Osteocyte (in vitro differentiated cells): Measurements from ENCODE around the gene SLC31A1. TPM values are rescaled to one million over a fixed set of nuclear protein-coding genes. Genes with fewer than 3 reads are reported as not detected.

Source experiments
- DNase-seq: peaks from one replicate; pipeline ENCODE4 v3.0.0; 2021; ENCODE audit warnings: mixed read lengths; ENCODE audit not compliant: unreplicated experiment; ENCODE audit errors: extremely low spot score
- H3K27ac Mint-ChIP-seq: one replicate; pipeline ENCODE4 v1.8.0; 2021; ENCODE audit warnings: mild to moderate bottlenecking, mixed read lengths; ENCODE audit not compliant: unreplicated experiment
- H3K27me3 Mint-ChIP-seq: one replicate; pipeline ENCODE4 v1.8.0; 2021; ENCODE audit warnings: mixed read lengths; ENCODE audit not compliant: unreplicated experiment
- H3K36me3 Mint-ChIP-seq: one replicate; pipeline ENCODE4 v1.8.0; 2021; ENCODE audit warnings: mixed read lengths; ENCODE audit not compliant: unreplicated experiment
- H3K4me1 Mint-ChIP-seq: one replicate; pipeline ENCODE4 v1.8.0; 2021; ENCODE audit warnings: mixed read lengths; ENCODE audit not compliant: unreplicated experiment
- H3K4me3 Mint-ChIP-seq: one replicate; pipeline ENCODE4 v1.8.0; 2021; ENCODE audit warnings: mild to moderate bottlenecking, moderate library complexity, mixed read lengths; ENCODE audit not compliant: unreplicated experiment
- H3K9me3 Mint-ChIP-seq: one replicate; pipeline ENCODE4 v1.8.0; 2021; ENCODE audit warnings: mixed read lengths; ENCODE audit not compliant: unreplicated experiment
- total RNA-seq: library from RNA; stranded (reverse); gene quantifications from 2 replicates; pipeline ENCODE4 v1.2.1, GENCODE V29; 2021
- TF ChIP-seq, protein P1 (sequence below): fragments of 200-600 bp; sonication (generic); IDR thresholded peaks from 2 replicates; pipeline ENCODE4 v1.5.0; 2021; ENCODE audit warnings: antibody characterized with exemption, mild to moderate bottlenecking, moderate library complexity

Gene SLC31A1
- total RNA-seq, 1 donor from 2014 or later, result 22.4 TPM

DNA sequence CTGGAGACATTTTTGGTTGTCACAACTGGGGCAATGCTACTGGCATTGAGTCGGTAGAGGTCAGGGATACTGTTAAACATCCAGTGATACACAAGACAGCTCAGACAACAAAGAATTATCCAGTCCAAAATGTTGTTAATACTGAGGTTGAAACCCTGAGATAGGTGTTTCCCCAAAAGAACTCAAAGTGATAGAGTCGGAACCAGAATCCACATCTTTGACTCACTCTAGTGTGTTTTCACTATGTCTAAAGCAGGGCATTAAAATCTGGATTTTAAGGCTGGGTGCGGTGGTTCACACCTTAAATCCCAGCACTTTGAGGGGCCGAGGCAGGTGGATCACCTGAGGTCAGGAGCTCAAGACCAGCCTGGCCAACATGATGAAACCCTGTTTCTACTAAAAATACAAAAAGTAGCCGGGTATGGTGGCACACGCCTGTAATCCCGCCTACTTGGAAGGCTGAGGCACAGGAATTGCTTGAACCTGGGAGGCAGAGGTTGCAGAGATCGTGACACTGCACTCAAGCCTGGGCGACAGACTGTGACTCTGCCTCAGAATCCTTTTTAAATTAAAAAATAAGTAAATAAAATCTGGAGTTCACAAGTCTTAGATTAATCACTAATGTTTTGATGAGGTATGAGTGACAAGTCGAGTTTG is 17.0 kb downstream of the SLC31A1 start:
- TF ChIP-seq, protein P1, sequence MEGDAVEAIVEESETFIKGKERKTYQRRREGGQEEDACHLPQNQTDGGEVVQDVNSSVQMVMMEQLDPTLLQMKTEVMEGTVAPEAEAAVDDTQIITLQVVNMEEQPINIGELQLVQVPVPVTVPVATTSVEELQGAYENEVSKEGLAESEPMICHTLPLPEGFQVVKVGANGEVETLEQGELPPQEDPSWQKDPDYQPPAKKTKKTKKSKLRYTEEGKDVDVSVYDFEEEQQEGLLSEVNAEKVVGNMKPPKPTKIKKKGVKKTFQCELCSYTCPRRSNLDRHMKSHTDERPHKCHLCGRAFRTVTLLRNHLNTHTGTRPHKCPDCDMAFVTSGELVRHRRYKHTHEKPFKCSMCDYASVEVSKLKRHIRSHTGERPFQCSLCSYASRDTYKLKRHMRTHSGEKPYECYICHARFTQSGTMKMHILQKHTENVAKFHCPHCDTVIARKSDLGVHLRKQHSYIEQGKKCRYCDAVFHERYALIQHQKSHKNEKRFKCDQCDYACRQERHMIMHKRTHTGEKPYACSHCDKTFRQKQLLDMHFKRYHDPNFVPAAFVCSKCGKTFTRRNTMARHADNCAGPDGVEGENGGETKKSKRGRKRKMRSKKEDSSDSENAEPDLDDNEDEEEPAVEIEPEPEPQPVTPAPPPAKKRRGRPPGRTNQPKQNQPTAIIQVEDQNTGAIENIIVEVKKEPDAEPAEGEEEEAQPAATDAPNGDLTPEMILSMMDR, result no peak
- no peak overlapping the region for H3K4me3 Mint-ChIP-seq
- peaks cover 2% of the 10 kb centered on the region for H3K36me3 Mint-ChIP-seq
- H3K9me3 Mint-ChIP-seq, result no peaks in the 10 kb centered on the region
- peaks cover 7% of the 10 kb centered on the region for H3K4me1 Mint-ChIP-seq
- DNase-seq, result no peak
- no peak overlapping the region for H3K27ac Mint-ChIP-seq
- H3K27me3 Mint-ChIP-seq, result no peaks in the 10 kb centered on the region

DNA sequence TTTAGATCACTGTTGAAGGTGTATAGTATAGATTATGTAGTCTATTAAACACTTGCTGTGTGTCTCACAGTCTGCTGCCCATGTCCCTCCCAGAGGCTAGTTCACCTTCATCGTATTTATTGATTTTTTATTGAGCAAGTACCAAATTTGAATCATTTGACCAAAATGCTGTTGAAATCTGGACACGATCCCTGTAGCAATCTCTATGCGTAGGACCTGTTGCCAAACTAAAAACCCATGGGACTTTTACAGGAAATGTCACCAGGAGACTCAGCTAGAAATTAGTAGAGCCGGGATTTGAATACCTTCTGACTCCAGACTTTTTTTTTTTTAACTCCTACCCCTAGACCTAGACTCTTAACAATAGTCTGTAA is 17.5 kb downstream of the SLC31A1 start:
- no peak overlapping the region for H3K4me3 Mint-ChIP-seq
- H3K27me3 Mint-ChIP-seq, result no peaks in the 10 kb centered on the region
- DNase-seq, result no peak
- H3K27ac Mint-ChIP-seq, result no peak overlapping the region
- peaks cover 2% of the 10 kb centered on the region for H3K36me3 Mint-ChIP-seq
- no peaks in the 10 kb centered on the region for H3K9me3 Mint-ChIP-seq
- peaks cover 2% of the 10 kb centered on the region for H3K4me1 Mint-ChIP-seq
- TF ChIP-seq, protein P1, result no peak

DNA sequence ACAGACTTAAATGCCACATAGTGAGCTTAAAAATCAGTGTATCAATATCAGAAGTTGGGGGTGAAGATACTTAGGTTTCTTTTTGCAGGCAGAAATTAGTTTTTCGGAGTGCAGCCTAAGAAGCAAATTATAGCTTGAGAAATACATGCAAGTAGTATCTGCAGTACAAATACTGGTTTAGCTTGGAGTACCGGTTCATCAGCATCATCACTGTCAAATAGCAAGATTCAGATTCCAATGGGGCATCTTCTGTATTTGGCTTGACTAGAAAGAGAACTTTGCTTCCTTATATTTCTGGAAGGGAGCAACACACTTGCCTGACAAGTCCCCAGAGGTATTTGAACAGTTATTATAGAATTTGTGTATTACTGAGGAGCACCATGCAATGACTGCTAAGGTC is 19.8 kb downstream of the SLC31A1 start:
- no peak overlapping the region for H3K27ac Mint-ChIP-seq
- H3K27me3 Mint-ChIP-seq, result no peaks in the 10 kb centered on the region
- no peaks in the 10 kb centered on the region for H3K9me3 Mint-ChIP-seq
- TF ChIP-seq, protein P1, result no peak
- peaks cover 2% of the 10 kb centered on the region for H3K36me3 Mint-ChIP-seq
- no peak for DNase-seq
- no peak overlapping the region for H3K4me3 Mint-ChIP-seq
- H3K4me1 Mint-ChIP-seq, result no peaks in the 10 kb centered on the region

DNA sequence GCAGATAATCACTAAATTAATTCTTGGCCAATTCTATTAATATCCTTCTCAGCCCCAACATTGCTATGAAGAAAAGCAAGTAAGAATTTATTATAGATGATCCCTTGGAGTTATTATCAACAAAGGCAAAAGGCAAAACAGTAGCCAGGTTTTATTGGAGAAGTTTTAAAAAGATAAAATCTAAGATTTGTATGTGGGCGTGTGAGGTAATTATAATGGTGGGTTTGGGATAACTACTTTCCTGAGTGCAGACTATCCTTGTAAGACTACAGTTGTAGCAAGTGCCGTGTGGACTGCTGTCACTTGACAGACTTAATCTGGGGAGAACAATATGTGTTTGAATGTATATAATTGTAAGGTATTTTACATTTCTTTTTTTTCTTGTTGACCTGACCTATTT is 23.2 kb downstream of the SLC31A1 start:
- Mint-ChIP-seq H3K4me3 (no peak overlapping the region), H3K27me3 (no peaks in the 10 kb centered on the region), H3K27ac (no peak overlapping the region), H3K36me3 (peaks cover 8% of the 10 kb centered on the region), H3K9me3 (peaks cover 3% of the 10 kb centered on the region), H3K4me1 (no peaks in the 10 kb centered on the region)
- no peak for DNase-seq
- TF ChIP-seq, protein P1, result no peak

DNA sequence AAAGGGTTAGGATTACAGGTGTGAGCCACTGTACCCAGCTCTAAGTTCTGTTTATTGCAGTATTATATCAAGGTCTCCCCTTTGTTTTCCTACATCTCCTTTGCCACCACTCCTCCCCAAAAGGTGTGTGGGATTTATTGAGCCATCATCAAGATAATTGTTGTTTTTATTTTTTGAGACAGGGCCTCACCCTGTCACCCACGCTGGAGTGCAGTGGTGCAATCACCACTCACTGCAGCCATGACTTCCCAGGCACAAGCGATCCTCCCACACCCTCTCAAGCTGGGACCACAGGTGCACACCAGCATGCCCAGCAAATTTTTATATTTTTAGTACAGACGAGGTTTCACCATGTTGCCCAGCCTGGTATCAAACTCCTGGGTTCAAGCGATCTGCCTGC is 24.6 kb downstream of the SLC31A1 start:
- no peak for DNase-seq
- Mint-ChIP-seq H3K27ac (no peak overlapping the region), H3K4me3 (no peak overlapping the region), H3K27me3 (no peaks in the 10 kb centered on the region), H3K9me3 (peaks cover 3% of the 10 kb centered on the region), H3K36me3 (peaks cover 11% of the 10 kb centered on the region), H3K4me1 (no peaks in the 10 kb centered on the region)
- TF ChIP-seq, protein P1, result no peak
